Measurements from ENCODE around the gene TLX3. TPM values are rescaled to one million over a fixed set of nuclear protein-coding genes. Genes with fewer than 3 reads are reported as not detected.
"Not testable (repeated sequence)": the region's sequence is repeated elsewhere in the genome, so short reads cannot be mapped to it uniquely, and the experiment has no call there.

The TLX3 gene
- total RNA-seq, 1 experiment from 2014 or later, result not detected

DNA sequence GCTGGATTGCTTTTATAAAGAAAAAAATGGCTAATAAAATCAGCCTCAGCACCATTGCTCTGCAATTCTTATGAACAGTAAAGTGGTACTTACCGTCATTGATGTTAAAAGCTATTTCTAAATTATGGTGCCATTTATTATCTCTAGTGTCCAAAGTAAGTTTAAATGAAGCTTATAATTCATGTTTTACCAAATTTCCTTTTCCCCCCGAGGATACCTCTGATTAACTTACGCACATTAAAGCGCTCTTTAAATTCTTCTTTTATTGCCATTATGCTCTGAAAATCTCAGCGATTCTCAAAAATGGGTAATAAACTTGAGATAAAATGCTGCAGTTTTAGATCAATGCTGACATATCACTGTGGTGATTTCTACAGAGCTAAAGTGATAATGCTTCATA is 13.5 kb downstream of the TLX3 start:
- DNase-seq (ENCODE audit: low read depth), result no peak

- DNase-seq (ENCODE audit: low read depth), result no peak
These were observed 14.0 kb downstream of the TLX3 start for GRCh38 chr5:171323007-171323406.

- no peak for DNase-seq (ENCODE audit: low read depth)
These were observed 15.0 kb downstream of the TLX3 start for GRCh38 chr5:171323806-171324632.

DNA sequence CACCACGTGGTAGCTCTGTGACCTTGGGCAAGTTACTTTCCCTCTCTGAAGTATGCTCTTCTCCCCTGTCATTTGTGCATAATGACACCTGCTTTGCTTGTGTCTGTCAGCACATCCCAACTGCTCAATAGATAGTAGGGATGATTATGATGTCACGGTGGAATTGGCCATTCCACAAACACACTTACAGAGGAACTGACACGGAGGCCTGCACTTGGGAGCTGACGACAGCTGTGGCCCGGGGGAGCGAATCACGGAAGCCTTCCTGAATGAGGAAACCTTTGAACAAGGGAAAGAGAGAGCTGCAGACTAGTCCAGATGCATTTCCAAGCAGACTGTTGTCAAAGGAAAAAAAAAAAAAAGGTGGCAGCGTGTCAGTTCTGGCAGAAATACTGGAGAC is 21.0 kb downstream of the TLX3 start:
- DNase-seq (ENCODE audit: low read depth), result no peak

- no peak for DNase-seq (ENCODE audit: low read depth)
These were observed 26.6 kb downstream of the TLX3 start for GRCh38 chr5:171335616-171336015.

- peak; percentile 47 for DNase-seq (ENCODE audit: low read depth)
These were observed 27.6 kb downstream of the TLX3 start for GRCh38 chr5:171336521-171337209.

DNA sequence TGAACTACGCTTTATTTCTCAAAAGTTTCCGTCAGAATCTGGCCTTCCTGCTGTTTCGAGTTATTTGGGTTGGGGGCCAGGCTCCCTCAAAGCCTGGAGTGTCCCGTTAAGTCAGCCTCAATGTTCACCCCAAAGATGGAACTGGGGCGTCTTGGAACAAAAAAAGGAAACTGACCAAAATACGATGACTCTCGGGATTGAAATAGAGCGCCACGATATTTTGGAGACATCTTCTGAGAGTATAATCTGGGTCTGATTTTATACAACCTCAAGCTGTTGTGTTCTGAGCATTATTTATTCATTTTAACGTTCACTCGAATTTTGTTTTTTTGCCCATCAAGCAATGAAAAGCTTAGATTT is 28.1 kb downstream of the TLX3 start:
- no peak for DNase-seq (ENCODE audit: low read depth)

- no peak for DNase-seq (ENCODE audit: low read depth)
These were observed 31.0 kb downstream of the TLX3 start for GRCh38 chr5:171340042-171340441.

- DNase-seq (ENCODE audit: low read depth), result no peak
These were observed 31.4 kb downstream of the TLX3 start for GRCh38 chr5:171340491-171340890.

GRCh38 chr5:171342362-171343111 is 33.5 kb downstream of the TLX3 start:
- peak; percentile 60 for DNase-seq (ENCODE audit: low read depth)

DNA sequence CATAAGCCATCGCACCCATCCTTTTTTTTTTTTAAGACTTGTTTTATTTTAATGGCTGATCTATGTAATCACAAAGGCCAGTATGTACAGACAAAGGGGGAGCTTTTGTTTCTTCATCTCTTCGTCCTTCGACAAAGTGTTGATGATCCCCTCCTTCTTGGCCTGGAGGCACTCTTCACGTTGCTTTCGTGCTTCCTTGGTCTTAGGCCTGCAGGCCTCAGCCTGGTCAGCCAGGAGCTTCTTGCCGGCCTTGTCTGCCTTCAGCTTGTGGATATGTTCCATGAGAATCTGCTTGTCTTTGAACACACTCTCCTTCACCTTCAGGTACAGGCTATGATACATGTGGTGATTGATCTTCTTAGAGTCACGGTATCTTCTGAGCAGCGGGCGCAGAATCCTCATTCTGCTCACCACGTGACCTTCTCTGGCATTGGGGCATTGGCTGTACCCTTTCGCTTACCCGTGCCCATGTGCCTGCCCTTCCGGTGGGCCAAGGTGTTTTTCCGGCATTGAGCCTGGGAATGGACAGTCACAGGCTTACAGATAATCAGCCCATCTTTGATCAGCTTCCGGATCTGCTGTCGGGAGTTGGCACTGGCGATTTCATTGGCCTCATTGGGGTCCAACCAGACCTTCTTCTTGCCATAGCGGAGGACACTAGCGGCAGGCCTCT is 36.0 kb downstream of the TLX3 start:
- DNase-seq (ENCODE audit: low read depth), result no peak

DNA sequence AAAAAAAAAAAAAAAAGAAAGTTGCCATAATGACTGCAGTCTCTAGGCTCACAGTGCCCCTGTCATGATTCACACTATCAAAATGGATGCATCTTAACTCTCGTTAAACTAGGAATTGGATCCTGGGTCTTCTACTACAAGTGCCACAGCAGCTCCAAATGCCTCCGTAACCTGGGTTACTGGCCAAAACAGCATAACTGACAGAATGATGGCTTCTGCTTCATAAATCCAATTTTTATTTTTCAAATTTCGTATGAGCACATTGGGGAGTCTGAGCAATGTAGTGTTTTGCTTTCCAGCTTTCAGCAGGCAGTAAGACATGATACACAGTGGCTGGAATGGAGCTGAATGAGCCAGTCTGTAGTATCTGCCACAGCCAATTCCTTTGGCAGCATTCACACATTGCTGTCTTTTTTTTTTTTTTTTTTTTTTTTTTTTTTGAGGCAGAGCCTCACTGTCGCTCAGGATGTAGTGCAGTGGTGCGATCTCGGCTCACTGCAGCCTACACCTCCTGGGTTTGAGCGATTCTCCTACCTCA is 42.6 kb downstream of the TLX3 start:
- no peak for DNase-seq (ENCODE audit: low read depth)

GRCh38 chr5:171355302-171355724 is 46.3 kb downstream of the TLX3 start:
- DNase-seq (ENCODE audit: low read depth), result no peak

- DNase-seq (ENCODE audit: low read depth), result no peak
These were observed 48.8 kb downstream of the TLX3 start for GRCh38 chr5:171357843-171358242.

DNA sequence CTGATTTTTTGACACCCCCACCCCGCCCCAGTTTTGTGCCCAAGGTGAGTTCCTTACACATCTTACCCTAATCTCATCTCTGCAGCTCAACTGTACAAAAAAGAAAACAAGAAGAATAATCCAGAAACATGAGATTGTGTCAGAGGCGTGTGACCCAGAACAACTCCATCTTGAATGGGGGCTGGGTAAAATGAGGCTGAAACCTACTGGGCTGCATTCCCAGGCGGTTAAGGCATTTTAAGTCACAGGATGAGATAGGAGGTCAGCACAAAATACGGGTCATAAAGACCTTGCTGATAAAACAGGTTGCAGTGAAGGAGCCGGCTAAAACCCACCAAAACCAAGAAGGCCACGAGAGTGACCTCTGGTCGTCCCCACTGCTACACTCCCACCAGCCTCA is 52.1 kb downstream of the TLX3 start:
- DNase-seq (ENCODE audit: low read depth), result not testable (repeated sequence)

Small RNAs within 50 kb of the gene (small RNA-seq; reads per million reads assigned to genes)
- not detected for gene AC091980.1
- gene RN7SL339P, result not detected

Other genes starting within 250 kb of the TLX3 start
- gene NPM1, start 78.6 kb downstream of the TLX3 start, total RNA-seq (2014; rRNA removed; shearing (Covaris generic)), result 2,907 and 3,968 TPM in 2 replicates
- gene FGF18, start 110.4 kb downstream of the TLX3 start, total RNA-seq (2014; rRNA removed; shearing (Covaris generic)), result 0.06 TPM in 1 of 2 replicates, not detected in the other